Nephron progenitor cell (in vitro differentiated cells): ENCODE results near the gene GMPPB.
"Not testable (repeated sequence)": the region's sequence is repeated elsewhere in the genome, so short reads cannot be mapped to it uniquely, and the experiment has no call there.

Source experiments
- DNase-seq: peaks from one replicate; pipeline ENCODE4 v3.0.0; 2021
- H3K27ac Mint-ChIP-seq: 2 replicates; pipeline ENCODE4 v1.8.0; 2021; ENCODE audit warnings: mild to moderate bottlenecking, moderate library complexity, mixed read lengths
- H3K27me3 Mint-ChIP-seq: 2 replicates; pipeline ENCODE4 v1.8.0; 2021; ENCODE audit warnings: mild to moderate bottlenecking, low read depth, mixed read lengths; ENCODE audit not compliant: poor library complexity
- H3K36me3 Mint-ChIP-seq: 2 replicates; pipeline ENCODE4 v1.8.0; 2021; ENCODE audit warnings: low read depth, mixed read lengths
- H3K4me1 Mint-ChIP-seq: 2 replicates; pipeline ENCODE4 v1.8.0; 2021; ENCODE audit warnings: mixed read lengths
- H3K4me3 Mint-ChIP-seq: 2 replicates; pipeline ENCODE4 v1.8.0; 2021; ENCODE audit warnings: mild to moderate bottlenecking, moderate library complexity, mixed read lengths
- H3K9me3 Mint-ChIP-seq: 2 replicates; pipeline ENCODE4 v1.8.0; 2021; ENCODE audit warnings: mild to moderate bottlenecking, moderate library complexity, mixed read lengths
- TF ChIP-seq, protein P1 (sequence below): fragments of 200-600 bp; sonication (generic); IDR thresholded peaks from 2 replicates; pipeline ENCODE4 v1.5.0; 2021; ENCODE audit warnings: antibody characterized with exemption

Gene GMPPB

DNA sequence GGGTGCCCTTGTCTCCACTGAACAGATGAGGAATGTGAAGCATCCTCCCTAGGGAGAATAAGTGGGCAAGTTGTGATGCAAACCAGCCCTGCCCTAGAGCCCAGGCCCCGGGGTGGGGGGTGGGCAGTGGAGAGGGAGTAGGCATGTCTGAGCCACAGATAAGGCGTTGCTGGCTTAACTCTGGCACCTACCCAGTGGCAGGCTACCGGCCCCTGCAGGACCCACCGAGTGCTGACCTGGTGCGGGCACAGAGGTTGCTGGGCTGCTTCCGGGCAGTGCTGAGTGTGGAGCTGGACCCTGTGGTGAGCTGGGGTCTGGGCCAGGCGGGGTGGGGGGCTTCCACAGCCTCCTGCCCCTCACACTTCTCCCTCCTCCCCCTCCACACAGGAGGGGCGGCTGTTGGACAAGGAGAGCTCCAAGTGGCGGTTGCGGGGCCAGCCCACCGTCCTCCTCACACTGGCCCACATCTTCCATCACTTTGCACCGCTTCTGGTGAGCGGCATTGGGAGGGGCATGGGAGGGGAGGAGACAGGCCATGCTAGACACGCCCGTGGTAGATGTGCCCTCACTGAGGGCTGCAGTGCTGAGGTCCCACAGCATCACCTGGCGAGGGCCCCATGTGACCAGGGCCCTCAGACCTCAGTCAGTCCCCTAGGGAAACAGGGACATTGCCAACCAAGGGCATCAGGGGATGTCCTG, 24.3 kb downstream of the GMPPB start:
- Mint-ChIP-seq H3K4me3 (no peak overlapping the region), H3K4me1 (peaks cover 4% of the 10 kb centered on the region), H3K27ac (no peak overlapping the region), H3K27me3 (no peaks in the 10 kb centered on the region), H3K36me3 (no peaks in the 10 kb centered on the region), H3K9me3 (no peaks in the 10 kb centered on the region)
- DNase-seq: no peak
- TF ChIP-seq, protein P1, sequence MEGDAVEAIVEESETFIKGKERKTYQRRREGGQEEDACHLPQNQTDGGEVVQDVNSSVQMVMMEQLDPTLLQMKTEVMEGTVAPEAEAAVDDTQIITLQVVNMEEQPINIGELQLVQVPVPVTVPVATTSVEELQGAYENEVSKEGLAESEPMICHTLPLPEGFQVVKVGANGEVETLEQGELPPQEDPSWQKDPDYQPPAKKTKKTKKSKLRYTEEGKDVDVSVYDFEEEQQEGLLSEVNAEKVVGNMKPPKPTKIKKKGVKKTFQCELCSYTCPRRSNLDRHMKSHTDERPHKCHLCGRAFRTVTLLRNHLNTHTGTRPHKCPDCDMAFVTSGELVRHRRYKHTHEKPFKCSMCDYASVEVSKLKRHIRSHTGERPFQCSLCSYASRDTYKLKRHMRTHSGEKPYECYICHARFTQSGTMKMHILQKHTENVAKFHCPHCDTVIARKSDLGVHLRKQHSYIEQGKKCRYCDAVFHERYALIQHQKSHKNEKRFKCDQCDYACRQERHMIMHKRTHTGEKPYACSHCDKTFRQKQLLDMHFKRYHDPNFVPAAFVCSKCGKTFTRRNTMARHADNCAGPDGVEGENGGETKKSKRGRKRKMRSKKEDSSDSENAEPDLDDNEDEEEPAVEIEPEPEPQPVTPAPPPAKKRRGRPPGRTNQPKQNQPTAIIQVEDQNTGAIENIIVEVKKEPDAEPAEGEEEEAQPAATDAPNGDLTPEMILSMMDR: no peak

DNA sequence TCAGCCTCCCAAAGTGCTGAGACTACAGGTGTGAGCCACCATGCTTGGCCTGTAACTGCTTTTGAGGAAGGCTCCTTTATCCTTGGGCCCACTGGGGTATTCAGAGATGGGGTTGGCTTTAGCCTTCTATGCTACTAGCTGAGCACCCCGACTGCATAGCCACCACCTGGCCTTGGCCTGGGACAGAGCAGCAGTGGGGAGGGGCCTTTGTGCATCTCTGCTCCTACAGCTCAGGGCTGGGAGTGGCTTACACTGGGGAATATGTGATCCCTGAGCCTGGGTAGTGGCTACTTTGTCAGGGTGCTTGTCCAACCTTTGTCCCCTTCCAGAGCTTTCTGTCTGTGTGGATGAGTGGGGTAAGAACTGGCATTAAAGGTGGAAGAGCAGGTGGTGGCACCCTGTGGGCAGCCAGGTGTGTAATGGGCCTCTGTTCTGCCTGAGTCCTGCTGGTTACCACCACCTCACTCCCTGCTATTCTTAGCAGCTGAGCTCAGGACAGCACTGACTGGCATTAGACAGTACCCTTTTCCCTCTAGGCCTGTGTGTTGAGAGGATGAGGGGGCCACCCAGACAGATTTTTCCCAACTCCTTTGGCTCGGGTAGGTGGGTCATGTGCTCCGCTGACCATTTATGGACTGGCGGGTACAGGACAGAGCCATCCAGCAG, 28.3 kb downstream of the GMPPB start:
- peaks cover 18% of the 10 kb centered on the region for H3K4me1 Mint-ChIP-seq
- H3K9me3 Mint-ChIP-seq, H3K27ac Mint-ChIP-seq, H3K4me3 Mint-ChIP-seq, H3K36me3 Mint-ChIP-seq, H3K27me3 Mint-ChIP-seq, DNase-seq: not testable (repeated sequence)

DNA sequence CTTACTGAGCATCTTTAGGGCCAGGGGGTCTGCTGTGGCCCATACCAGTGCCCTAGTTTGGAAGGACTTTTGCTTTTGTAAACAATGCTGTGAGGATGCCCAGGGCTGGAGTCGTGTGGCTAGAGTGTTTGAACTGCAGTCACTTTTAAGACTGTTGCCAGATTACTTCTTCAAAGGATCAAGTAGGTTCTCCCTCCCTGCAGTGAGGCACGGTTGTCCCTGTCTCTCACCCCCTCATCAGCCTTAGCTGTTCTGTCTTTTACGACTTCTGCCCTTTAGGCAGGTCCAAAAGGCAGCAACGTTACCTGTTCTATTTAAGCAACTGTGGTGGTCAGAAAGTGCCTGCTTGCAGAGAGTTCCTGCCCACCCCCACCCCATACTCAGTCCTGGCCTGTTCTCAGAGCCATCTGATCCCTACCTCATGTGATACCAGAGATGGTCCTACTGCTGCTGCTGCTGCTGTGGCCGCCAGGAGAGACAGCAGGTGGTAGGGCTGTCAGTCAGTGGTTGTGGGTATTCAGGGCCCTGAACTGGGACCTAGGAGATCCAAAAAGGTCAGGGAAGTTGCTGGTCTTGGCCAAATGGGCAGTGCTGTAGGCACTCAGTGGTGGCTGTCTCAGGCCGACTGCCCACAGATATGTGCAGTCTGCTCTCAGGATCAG, 29.2 kb downstream of the GMPPB start:
- Mint-ChIP-seq H3K27ac (peak overlapping the region; percentile 83), H3K4me1 (peaks cover 27% of the 10 kb centered on the region)
- not testable (repeated sequence) for H3K4me3 Mint-ChIP-seq, H3K9me3 Mint-ChIP-seq, DNase-seq, H3K36me3 Mint-ChIP-seq, H3K27me3 Mint-ChIP-seq

DNA sequence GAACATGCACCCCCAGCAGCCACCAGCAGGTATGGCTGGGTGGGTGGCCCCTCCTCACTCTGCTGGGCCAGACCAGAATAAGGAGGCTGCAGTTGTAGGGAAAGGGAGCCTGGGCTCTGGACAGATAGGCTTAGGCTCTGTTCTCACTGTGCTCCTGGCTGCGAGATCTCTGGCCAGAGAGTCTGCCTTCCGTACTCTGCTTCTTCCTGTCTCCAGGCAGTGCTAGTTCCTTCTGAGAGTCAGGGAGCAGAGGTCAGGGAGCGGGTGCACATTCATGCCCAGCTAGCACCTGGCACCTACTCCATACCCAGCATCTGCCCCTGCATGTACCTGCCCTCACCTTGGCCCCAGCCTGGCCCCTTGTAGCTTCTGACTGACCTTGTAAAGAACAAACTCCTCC, 32.3 kb downstream of the GMPPB start:
- not testable (repeated sequence) for H3K4me3 Mint-ChIP-seq, H3K9me3 Mint-ChIP-seq, DNase-seq, H3K36me3 Mint-ChIP-seq, H3K27ac Mint-ChIP-seq, H3K27me3 Mint-ChIP-seq
- peaks cover 48% of the 10 kb centered on the region for H3K4me1 Mint-ChIP-seq

DNA sequence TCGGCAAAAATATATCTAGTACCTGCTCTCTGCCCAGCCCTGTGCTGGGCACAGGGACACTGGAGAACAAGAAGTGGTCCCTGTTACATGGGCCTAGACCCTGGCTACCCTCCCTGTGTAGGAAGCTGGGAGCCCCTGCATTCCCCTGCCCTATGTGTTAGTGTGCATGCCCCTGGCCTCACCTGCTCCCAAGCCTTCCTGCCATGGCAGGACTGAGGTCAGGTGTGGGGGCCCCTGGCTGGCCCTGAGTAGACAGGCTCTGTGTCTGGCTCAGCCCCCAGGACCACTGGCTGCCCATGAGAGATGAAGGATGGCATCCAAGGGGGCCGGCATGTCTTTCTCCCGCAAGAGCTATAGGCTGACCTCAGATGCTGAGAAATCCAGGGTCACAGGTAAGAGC, 32.9 kb downstream of the GMPPB start:
- not testable (repeated sequence) for H3K27me3 Mint-ChIP-seq, DNase-seq, H3K9me3 Mint-ChIP-seq, H3K36me3 Mint-ChIP-seq, H3K27ac Mint-ChIP-seq
- peak overlapping the region; percentile 94 for H3K4me3 Mint-ChIP-seq
- peaks cover 48% of the 10 kb centered on the region for H3K4me1 Mint-ChIP-seq

DNA sequence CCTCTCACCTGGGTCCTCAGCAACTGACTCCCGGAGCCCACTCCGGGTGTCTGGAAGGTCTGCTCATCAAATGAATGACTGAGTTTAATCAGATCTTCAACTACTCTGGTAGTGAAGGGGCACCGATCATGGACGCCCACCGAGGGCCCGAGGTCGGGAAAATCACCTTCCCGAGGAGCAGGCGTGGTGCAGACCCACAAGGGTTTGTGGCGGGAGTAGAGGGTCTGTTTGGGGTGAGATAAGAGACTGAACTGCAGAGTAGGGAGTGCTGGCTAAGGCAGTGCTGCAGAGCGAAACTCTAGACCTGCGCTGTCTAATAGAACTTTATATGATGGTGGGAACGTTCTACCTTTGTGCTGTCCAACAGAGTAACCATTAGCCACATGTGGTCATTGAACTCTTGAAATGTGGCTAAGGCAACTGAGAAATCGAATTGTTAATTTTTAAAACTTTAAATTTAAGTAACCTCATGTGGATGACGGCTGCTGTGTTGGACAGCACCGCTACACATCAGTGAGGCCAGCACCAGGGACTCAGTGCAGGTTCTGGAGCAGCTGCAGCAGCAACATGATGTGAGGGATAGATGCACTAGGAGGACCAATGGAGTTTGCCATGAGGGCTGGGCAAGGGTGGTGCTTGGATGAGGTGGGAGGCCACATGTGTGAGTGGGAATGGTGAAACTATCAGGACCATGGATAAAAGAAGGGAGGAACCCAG, 33.7 kb downstream of the GMPPB start:
- not testable (repeated sequence) for H3K27ac Mint-ChIP-seq, DNase-seq, H3K36me3 Mint-ChIP-seq, H3K27me3 Mint-ChIP-seq, H3K9me3 Mint-ChIP-seq
- Mint-ChIP-seq H3K4me3 (peak overlapping the region; percentile 94), H3K4me1 (peaks cover 48% of the 10 kb centered on the region)

DNA sequence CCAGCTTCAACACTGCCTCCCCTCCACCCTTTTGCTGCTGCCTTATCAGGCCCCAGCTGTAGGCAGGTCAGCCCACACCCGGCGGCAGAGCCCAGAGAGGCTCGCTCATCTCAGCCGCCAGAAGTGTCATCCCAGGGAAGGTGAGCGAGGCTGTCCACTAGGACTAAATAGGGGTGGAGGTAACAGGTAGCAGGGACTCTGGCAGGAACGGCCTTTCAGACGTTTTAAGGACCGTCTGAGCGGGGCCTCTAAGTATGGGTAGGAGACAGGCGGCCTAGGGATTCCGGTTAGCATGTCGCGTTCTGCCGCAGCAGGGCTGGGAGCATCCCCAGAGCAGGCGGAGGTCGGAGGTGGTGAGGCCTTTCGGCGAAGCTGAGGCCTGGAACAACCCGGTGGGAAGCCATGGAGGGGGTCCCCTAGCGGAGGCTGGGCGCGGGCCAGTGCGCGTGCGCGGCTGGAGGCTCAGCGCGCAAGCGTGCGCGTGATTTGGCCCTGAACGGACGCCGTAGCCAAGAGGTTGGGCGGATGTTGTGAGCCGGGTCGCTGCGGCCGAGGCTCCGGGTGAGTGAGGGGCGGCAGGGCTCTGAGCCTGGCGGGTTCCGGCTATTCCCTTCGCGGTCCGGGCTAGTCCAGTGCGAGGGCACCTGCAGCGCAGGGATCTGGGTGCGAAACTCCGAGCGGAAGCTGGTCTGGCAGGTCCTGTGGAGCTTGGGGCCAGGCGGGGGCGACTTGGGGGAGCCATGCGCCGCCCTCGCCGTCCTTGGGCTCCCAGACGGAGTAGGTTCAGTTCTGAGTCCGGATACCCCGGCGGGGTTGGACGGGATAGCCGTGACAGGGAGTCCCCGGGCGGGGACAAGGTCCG, 34.5 kb downstream of the GMPPB start, which contains the start of the genes MST1 and RNF123:
TSS of gene MST1 (minus strand) at position 429 of the 862 bp plus-strand sequence. CDS start 783 bp downstream, outside the sequence.
TSS of gene RNF123 (plus strand) at position 512 of the 862 bp plus-strand sequence. CDS start 1,609 bp downstream, outside the sequence.
- DNase-seq: peak; percentile 97
- Mint-ChIP-seq H3K36me3 (peaks cover 10% of the 10 kb centered on the region), H3K27me3 (peaks cover 5% of the 10 kb centered on the region), H3K27ac (peak within 1 kb of the TSS; percentile 96), H3K4me3 (peak within 1 kb of the TSS; percentile 94), H3K4me1 (peaks cover 43% of the 10 kb centered on the region), H3K9me3 (no peaks in the 10 kb centered on the region)
- TF ChIP-seq, protein P1: no peak

DNA sequence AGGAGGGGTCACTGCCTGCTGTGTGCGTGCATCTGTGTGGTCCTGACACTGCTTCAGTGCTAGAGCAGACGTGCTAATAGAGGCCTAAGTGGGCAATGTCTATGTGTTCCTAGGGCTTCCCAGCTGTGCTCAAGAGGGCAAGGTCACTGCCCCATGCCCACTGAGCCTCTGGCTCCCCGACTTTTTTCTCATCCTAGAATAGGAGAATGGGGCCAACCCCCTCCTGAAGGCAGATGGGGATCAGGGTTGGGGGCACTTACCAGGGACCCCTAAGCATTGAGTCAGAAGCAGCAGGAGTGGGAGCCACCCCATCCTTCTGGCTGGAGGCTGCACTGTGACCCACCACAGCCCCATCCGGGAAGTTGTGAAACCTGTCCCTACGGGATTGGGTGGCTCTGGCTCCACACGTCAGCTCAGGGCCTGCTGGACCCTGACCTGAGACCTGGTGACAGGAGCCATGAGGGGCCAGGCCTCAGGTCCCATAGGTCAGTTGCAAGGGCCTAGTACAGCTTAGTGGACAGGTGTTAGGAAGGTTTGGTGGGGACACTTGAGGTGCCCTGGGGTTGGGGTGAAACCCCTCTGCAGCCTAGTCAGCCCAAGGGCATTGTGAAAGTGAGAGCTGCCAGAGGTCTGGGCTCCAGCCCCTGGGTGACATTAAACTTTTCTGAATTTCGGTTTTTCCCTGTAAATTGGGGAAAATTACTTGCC, 35.3 kb downstream of the GMPPB start:
- Mint-ChIP-seq H3K36me3 (peaks cover 15% of the 10 kb centered on the region), H3K4me3 (peak overlapping the region; percentile 94), H3K4me1 (peaks cover 36% of the 10 kb centered on the region)
- H3K27ac Mint-ChIP-seq, H3K9me3 Mint-ChIP-seq, DNase-seq, H3K27me3 Mint-ChIP-seq: not testable (repeated sequence)

DNA sequence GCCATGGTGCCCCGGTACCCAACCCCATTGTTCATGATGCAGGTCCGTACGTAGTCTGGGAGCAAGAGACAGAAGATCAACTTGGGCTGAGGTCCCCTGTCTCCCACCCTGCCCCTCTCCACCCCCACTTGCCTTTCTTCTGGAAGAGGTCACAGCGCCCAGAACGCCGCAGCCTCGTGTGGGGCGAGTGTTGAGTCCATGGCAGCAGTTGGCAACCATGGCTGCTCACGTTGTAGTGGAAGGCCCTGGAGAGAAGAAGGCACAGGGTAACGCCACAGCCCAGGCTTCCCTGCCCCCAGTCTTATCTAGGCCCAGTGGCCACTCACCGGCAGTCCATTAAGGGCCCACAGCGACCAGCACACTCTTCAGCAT, 36.3 kb downstream of the GMPPB start:
- H3K27me3 Mint-ChIP-seq, H3K9me3 Mint-ChIP-seq, H3K27ac Mint-ChIP-seq, DNase-seq: not testable (repeated sequence)
- Mint-ChIP-seq H3K4me3 (peak overlapping the region; percentile 78), H3K36me3 (peaks cover 19% of the 10 kb centered on the region), H3K4me1 (peaks cover 36% of the 10 kb centered on the region)

DNA sequence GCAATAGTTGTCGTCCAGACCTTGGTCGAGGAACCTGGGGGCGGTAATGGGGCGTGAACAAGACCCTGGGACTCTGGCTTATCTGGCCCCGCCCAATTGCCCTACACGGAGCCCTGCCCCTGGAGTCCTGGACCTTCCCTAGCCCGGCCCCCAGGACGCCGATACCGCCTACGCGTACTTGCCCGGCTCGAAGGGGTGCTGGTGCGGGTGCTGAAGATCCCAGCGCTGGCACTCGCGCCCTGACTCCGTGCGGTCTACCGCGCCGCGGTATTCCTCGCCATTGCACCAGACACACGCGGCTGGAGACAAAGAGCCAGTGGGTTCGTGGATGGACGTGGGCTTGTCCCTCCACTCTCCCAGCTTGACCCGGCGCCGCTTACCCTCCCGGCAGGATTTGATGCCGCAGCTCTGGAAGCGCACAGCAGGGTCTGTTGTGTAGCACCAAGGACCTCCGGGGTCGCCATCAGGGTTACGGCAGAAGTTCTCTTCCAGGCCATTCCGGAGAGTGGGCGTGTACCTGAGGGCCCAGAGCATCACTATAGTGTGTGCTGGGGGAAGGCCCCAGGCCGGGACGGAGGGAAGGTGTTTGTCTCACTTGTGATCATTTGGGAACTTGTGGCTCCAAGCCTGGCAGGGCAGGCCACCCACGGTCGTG, 36.9 kb downstream of the GMPPB start:
- DNase-seq: peak; percentile 83
- H3K36me3 Mint-ChIP-seq: peaks cover 19% of the 10 kb centered on the region
- H3K9me3 Mint-ChIP-seq, H3K27ac Mint-ChIP-seq, H3K27me3 Mint-ChIP-seq: not testable (repeated sequence)
- H3K4me1 Mint-ChIP-seq: peaks cover 36% of the 10 kb centered on the region
- H3K4me3 Mint-ChIP-seq: peak overlapping the region; percentile 78
